Osteocyte (in vitro differentiated cells): ENCODE data around the gene EIPR1. TPM values are rescaled to one million over a fixed set of nuclear protein-coding genes. Genes with fewer than 3 reads are reported as not detected.

Experiments
- DNase-seq: peaks from one replicate; pipeline ENCODE4 v3.0.0; 2021; ENCODE audit warnings: mixed read lengths; ENCODE audit not compliant: unreplicated experiment; ENCODE audit errors: extremely low spot score
- H3K27ac Mint-ChIP-seq: one replicate; pipeline ENCODE4 v1.8.0; 2021; ENCODE audit warnings: mild to moderate bottlenecking, mixed read lengths; ENCODE audit not compliant: unreplicated experiment
- H3K27me3 Mint-ChIP-seq: one replicate; pipeline ENCODE4 v1.8.0; 2021; ENCODE audit warnings: mixed read lengths; ENCODE audit not compliant: unreplicated experiment
- H3K36me3 Mint-ChIP-seq: one replicate; pipeline ENCODE4 v1.8.0; 2021; ENCODE audit warnings: mixed read lengths; ENCODE audit not compliant: unreplicated experiment
- H3K4me1 Mint-ChIP-seq: one replicate; pipeline ENCODE4 v1.8.0; 2021; ENCODE audit warnings: mixed read lengths; ENCODE audit not compliant: unreplicated experiment
- H3K4me3 Mint-ChIP-seq: one replicate; pipeline ENCODE4 v1.8.0; 2021; ENCODE audit warnings: mild to moderate bottlenecking, moderate library complexity, mixed read lengths; ENCODE audit not compliant: unreplicated experiment
- H3K9me3 Mint-ChIP-seq: one replicate; pipeline ENCODE4 v1.8.0; 2021; ENCODE audit warnings: mixed read lengths; ENCODE audit not compliant: unreplicated experiment
- CTCF ChIP-seq: fragments of 200-600 bp; sonication (generic); IDR thresholded peaks from 2 replicates; pipeline ENCODE4 v1.5.0; 2021; ENCODE audit warnings: antibody characterized with exemption, mild to moderate bottlenecking, moderate library complexity
- total RNA-seq: library from RNA; stranded (reverse); gene quantifications from 2 replicates; pipeline ENCODE4 v1.2.1, GENCODE V29; 2021

The EIPR1 gene
- total RNA-seq, 1 donor from 2014 or later, result 19.9 TPM

- H3K9me3 Mint-ChIP-seq, result no peaks in the 10 kb centered on the region
- H3K27ac Mint-ChIP-seq, result no peak overlapping the region
- no peak for TF ChIP-seq CTCF
- peaks cover 4% of the 10 kb centered on the region for H3K4me1 Mint-ChIP-seq
- DNase-seq, result no peak
- H3K36me3 Mint-ChIP-seq, result peaks cover 1% of the 10 kb centered on the region
- H3K27me3 Mint-ChIP-seq, result no peaks in the 10 kb centered on the region
- no peak overlapping the region for H3K4me3 Mint-ChIP-seq
Measured at GRCh38 chr2:3146175-3146574, 231.4 kb downstream of the EIPR1 start.

DNA sequence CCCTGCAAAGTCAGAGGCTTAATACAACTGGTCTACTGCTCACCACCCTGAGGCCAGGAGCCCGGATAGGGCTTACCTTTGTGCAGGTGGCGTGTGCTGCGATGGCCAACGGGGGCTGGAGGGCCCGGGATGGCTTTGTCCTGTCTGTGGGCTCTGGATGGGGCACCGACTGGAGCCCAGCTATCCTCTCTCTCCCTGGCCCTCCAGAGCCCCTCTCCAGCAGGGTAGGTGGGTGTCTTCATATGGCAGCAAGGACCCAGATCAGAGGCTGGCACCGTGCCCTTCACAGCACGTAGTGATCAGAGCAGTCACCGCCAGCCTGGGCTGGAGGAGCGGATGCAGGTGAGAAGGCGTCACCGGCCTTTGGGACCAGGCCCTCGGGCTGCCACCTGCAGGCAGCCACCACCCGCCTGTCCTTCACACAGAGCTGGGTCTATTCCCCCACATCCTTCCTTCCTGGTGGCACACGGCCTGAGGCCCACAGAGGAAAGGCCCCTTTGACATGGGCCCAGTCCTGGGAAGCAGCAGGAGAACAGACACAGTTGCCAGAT, 232.1 kb downstream of the EIPR1 start:
- H3K4me3 Mint-ChIP-seq, result no peak overlapping the region
- DNase-seq, result no peak
- no peaks in the 10 kb centered on the region for H3K27me3 Mint-ChIP-seq
- TF ChIP-seq CTCF, result no peak
- H3K4me1 Mint-ChIP-seq, result peaks cover 4% of the 10 kb centered on the region
- peaks cover 1% of the 10 kb centered on the region for H3K36me3 Mint-ChIP-seq
- no peak overlapping the region for H3K27ac Mint-ChIP-seq
- no peaks in the 10 kb centered on the region for H3K9me3 Mint-ChIP-seq

DNA sequence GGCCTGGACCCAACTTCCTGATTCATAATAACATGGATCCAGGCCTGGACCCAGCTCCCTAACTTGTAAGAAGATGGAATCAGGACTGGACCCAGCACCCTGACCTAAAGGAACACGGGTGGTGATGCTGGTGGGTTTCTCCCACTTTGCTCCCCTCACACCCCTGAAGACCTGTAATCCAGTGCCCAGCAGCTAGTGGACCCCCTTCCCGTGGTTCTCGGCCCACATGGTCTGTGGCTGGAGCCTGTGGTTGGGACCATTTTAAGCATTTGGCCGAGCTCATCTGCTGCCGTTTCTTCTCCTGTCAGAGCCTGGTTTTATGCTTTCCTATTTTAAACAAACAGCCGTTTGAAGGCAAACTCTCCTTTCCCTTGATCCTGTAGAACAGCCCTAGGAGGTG, 232.8 kb downstream of the EIPR1 start:
- H3K36me3 Mint-ChIP-seq, result peaks cover under 1% of the 10 kb centered on the region
- H3K4me3 Mint-ChIP-seq, result no peak overlapping the region
- TF ChIP-seq CTCF, result no peak
- H3K4me1 Mint-ChIP-seq, result peaks cover 1% of the 10 kb centered on the region
- H3K9me3 Mint-ChIP-seq, result no peaks in the 10 kb centered on the region
- H3K27me3 Mint-ChIP-seq, result no peaks in the 10 kb centered on the region
- no peak overlapping the region for H3K27ac Mint-ChIP-seq
- DNase-seq, result no peak

DNA sequence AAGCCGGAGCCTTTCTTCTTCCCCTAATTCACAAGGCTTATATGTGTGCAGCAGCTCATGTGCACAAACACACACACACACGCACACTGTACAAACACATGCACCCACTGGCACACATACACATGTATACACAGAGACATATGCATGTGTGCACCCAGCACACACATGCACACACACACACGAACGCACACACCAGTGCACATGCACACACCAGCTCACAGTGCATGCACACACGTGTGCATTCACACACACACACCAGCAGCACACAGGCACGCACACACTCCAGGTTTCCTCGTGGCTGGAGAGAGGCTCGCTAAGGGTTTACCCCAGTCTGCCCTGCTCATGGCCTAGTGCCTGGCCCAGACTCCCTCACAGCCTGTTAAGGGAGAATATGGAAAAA, 234.0 kb downstream of the EIPR1 start:
- Mint-ChIP-seq H3K27ac (no peak overlapping the region), H3K4me3 (no peak overlapping the region), H3K36me3 (no peaks in the 10 kb centered on the region), H3K9me3 (no peaks in the 10 kb centered on the region), H3K27me3 (no peaks in the 10 kb centered on the region), H3K4me1 (no peaks in the 10 kb centered on the region)
- no peak for TF ChIP-seq CTCF
- DNase-seq, result peak; percentile 67

GRCh38 chr2:3142961-3143571, 234.6 kb downstream of the EIPR1 start:
- DNase-seq, result peak; percentile 74
- Mint-ChIP-seq H3K4me1 (no peaks in the 10 kb centered on the region), H3K27me3 (no peaks in the 10 kb centered on the region), H3K9me3 (no peaks in the 10 kb centered on the region), H3K36me3 (no peaks in the 10 kb centered on the region), H3K4me3 (no peak overlapping the region), H3K27ac (no peak overlapping the region)
- TF ChIP-seq CTCF, result no peak
